Sigmoid colon (tissue), 7 donors: ENCODE measurements around the gene LTF. TPM values are rescaled to one million over a fixed set of nuclear protein-coding genes. Genes with fewer than 3 reads are reported as not detected.

Source experiments
- DNase-seq: peaks from one replicate; pipeline ENCODE4 v3.0.0-alpha.2; 2019
- H3K27ac ChIP-seq, 4 donors: fragments of 200-600 bp; sonication (generic); one replicate each; pipeline ENCODE4 v1.5.1; 2016 to 2019; ENCODE audit warnings: mild to moderate bottlenecking in 1 of 4
- H3K27me3 ChIP-seq, 3 donors: fragments of 200-600 bp; sonication (generic); one replicate each; pipeline ENCODE4 v1.5.1; 2019; ENCODE audit warnings: mild to moderate bottlenecking in 1 of 3
- H3K36me3 ChIP-seq, 4 donors: fragments of 200-600 bp; sonication (generic); one replicate each; pipeline ENCODE4 v1.5.1; 2016 to 2019
- H3K4me1 ChIP-seq, 4 donors: fragments of 200-600 bp; sonication (generic); one replicate each; pipeline ENCODE4 v1.5.1; 2017 to 2019
- H3K4me3 ChIP-seq, 4 donors: fragments of 200-600 bp; sonication (generic); one replicate each; pipeline ENCODE4 v1.5.1; 2017 to 2019; ENCODE audit warnings: mild to moderate bottlenecking in 2 of 4, moderate library complexity in 1 of 4
- H3K9me3 ChIP-seq, 4 donors: fragments of 200-600 bp in 3 of 4; sonication (generic) in 3 of 4; one replicate each; pipeline versions ENCODE4 v1.5.1 to v1.6.1; 2013 to 2019
- CTCF ChIP-seq, 4 experiments: fragments of 450-650 bp in 3 of 4; fragments of 200-600 bp in 1 of 4; IDR thresholded peaks; one replicate each; pipeline ENCODE4 v1.5.1; 2016 to 2019; ENCODE audit warnings: antibody characterized with exemption in 4 of 4, mild to moderate bottlenecking in 3 of 4, moderate library complexity in 2 of 4
- EP300 ChIP-seq, 4 donors: sonication (generic); formaldehyde crosslinking; IDR thresholded peaks; one replicate each; pipeline ENCODE4 v1.6.1; 2017; ENCODE audit warnings: antibody characterized with exemption in 4 of 4
- POLR2A ChIP-seq, 2 donors: fragments of 450-650 bp; IDR thresholded peaks; one replicate each; pipeline ENCODE4 v1.6.1; 2016; ENCODE audit warnings: antibody characterized with exemption in 2 of 2, mild to moderate bottlenecking in 2 of 2, moderate library complexity in 2 of 2
- POLR2AphosphoS5 ChIP-seq, 4 donors: sonication (generic); formaldehyde crosslinking; IDR thresholded peaks; one replicate each; pipeline ENCODE4 v1.6.1; 2017; ENCODE audit warnings: antibody characterized with exemption in 4 of 4
- WGBS, 2 donors: extraction: QIAGEN DNeasy Blood & Tissue Kit; methylation state at CpG; one replicate each; pipeline ENCODE4 v1.1.7; 2013; 5-methylcytosine and 5-hydroxymethylcytosine counted together
- intact Hi-C: fragments of 100-400 bp; cut with DNase I; formaldehyde crosslinking; loops from one replicate; pipeline ENCODE4 v1.15.1; 2023
- polyA plus RNA-seq, 3 donors: library from polyadenylated mRNA; stranded (reverse); fragments of 200-250 nt; gene quantifications; one replicate each; pipeline ENCODE4 v1.2.3, GENCODE V29; 2013
- total RNA-seq, 4 donors: library from RNA; depleted of rRNA; stranded (reverse); fragments of >200 nt; gene quantifications; one replicate each; pipeline ENCODE4 v1.1.0, GENCODE V29; 2016
- donor health status: healthy with polysubstance abuse.
- donor health status: Bipolar disorder and iron deficiency.
- donor health status: healthy.

The LTF gene
- total and polyA plus RNA-seq, 7 donors = 0.16 to 38.0 (median 0.36) TPM; not detected in 2

- intact Hi-C loops = no loop called here
- Histone ChIP-seq H3K9me3 (no peaks in the 10 kb centered on the region), H3K4me3 (no peak overlapping the region), H3K27me3 (no peaks in the 10 kb centered on the region), H3K36me3 (no peaks in the 10 kb centered on the region), H3K27ac (no peak overlapping the region), H3K4me1 (no peaks in the 10 kb centered on the region)
- no peak for DNase-seq
- no peak for TF ChIP-seq POLR2AphosphoS5 (IDR thresholded peaks at IDR 0.05)
- no peak for TF ChIP-seq CTCF (IDR thresholded peaks at IDR 0.05)
- TF ChIP-seq EP300 (IDR thresholded peaks at IDR 0.05) = no peak
- TF ChIP-seq POLR2A (IDR thresholded peaks at IDR 0.05) = no peak
- 94 to 95% methylated on average over 5 of the region's 5 CpGs for WGBS, 2 donors
Measured at GRCh38 chr3:46479021-46479420, 14.3 kb upstream of the LTF start.

- WGBS, 2 donors = 79 to 86% methylated on average over 5 of the region's 5 CpGs
- Histone ChIP-seq H3K9me3 (no peaks in the 10 kb centered on the region), H3K27me3 (no peaks in the 10 kb centered on the region), H3K4me3 (no peak overlapping the region), H3K27ac (no peak overlapping the region), H3K36me3 (no peaks in the 10 kb centered on the region), H3K4me1 (no peaks in the 10 kb centered on the region)
- TF ChIP-seq EP300 (IDR thresholded peaks at IDR 0.05) = no peak
- no peak for TF ChIP-seq POLR2AphosphoS5 (IDR thresholded peaks at IDR 0.05)
- no peak for TF ChIP-seq POLR2A (IDR thresholded peaks at IDR 0.05)
- TF ChIP-seq CTCF (IDR thresholded peaks at IDR 0.05) = no peak
- intact Hi-C loops = no loop called here
- no peak for DNase-seq
Measured at GRCh38 chr3:46478341-46478740, 13.6 kb upstream of the LTF start.

GRCh38 chr3:46477756-46478155, 13.1 kb upstream of the LTF start:
- Histone ChIP-seq H3K4me1 (no peaks in the 10 kb centered on the region), H3K4me3 (no peak overlapping the region), H3K36me3 (no peaks in the 10 kb centered on the region), H3K27me3 (no peaks in the 10 kb centered on the region), H3K9me3 (no peaks in the 10 kb centered on the region), H3K27ac (no peak overlapping the region)
- intact Hi-C loops = no loop called here
- WGBS, 2 donors = 84 to 88% methylated on average over 6 of the region's 6 CpGs
- TF ChIP-seq POLR2A (IDR thresholded peaks at IDR 0.05) (no peak), POLR2AphosphoS5 (IDR thresholded peaks at IDR 0.05) (no peak), CTCF (IDR thresholded peaks at IDR 0.05) (no peak), EP300 (IDR thresholded peaks at IDR 0.05) (no peak)
- no peak for DNase-seq

GRCh38 chr3:46477145-46477544, 12.4 kb upstream of the LTF start:
- Histone ChIP-seq H3K36me3 (no peaks in the 10 kb centered on the region), H3K9me3 (no peaks in the 10 kb centered on the region), H3K27me3 (no peaks in the 10 kb centered on the region), H3K27ac (no peak overlapping the region), H3K4me1 (no peaks in the 10 kb centered on the region), H3K4me3 (no peak overlapping the region)
- no peak for DNase-seq
- TF ChIP-seq POLR2AphosphoS5 (IDR thresholded peaks at IDR 0.05) (no peak), CTCF (IDR thresholded peaks at IDR 0.05) (no peak), POLR2A (IDR thresholded peaks at IDR 0.05) (no peak), EP300 (IDR thresholded peaks at IDR 0.05) (no peak)
- intact Hi-C loops = no loop called here
- WGBS, 2 donors = 81 to 90% methylated on average over 4 of the region's 4 CpGs

- H3K4me1 ChIP-seq = no peaks in the 10 kb centered on the region
- no peaks in the 10 kb centered on the region for H3K27me3 ChIP-seq
- no peak overlapping the region for H3K4me3 ChIP-seq
- no peak overlapping the region for H3K27ac ChIP-seq
- no peaks in the 10 kb centered on the region for H3K9me3 ChIP-seq
- no peak for TF ChIP-seq POLR2AphosphoS5 (IDR thresholded peaks at IDR 0.05)
- TF ChIP-seq CTCF (IDR thresholded peaks at IDR 0.05) = no peak
- TF ChIP-seq POLR2A (IDR thresholded peaks at IDR 0.05) = no peak
- TF ChIP-seq EP300 (IDR thresholded peaks at IDR 0.05) = no peak
- no peaks in the 10 kb centered on the region for H3K36me3 ChIP-seq
- no peak for DNase-seq
- WGBS, 2 donors = 93 to 95% methylated on average over 2 of the region's 2 CpGs
- intact Hi-C loops = no loop called here
Measured at GRCh38 chr3:46472736-46473135, 8.0 kb upstream of the LTF start.
